ENCODE results near the gene SLC35B3. TPM values are rescaled to one million over a fixed set of nuclear protein-coding genes. Genes with fewer than 3 reads are reported as not detected.
"Not testable (repeated sequence)": the region's sequence is repeated elsewhere in the genome, so short reads cannot be mapped to it uniquely, and the experiment has no call there.

Gene SLC35B3
- total and polyA plus RNA-seq, 4 donors: 12.3 to 24.1 (median 16.4) TPM

DNA sequence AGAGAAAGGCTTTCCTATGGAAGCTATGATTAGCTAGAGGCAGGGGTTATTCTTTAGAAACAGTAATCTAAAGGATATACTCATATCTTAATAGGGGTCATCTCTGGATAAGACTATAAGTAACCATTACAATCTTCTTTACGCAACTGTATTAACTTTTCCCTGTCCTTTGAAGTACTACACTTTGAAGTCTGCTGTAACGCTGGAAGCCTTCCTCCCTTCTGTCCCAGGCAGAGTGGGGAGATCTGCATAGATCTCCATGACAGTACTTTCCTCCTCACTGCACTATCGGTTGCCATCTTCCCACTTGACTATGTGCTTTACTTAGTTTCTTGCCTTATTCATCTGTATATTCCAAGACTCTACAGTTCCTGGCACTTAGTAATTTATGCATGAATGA is 20.1 kb downstream of the SLC35B3 start:
- no peak for ATAC-seq (ENCODE audit: insufficient read depth, low FRiP score)
- 92 to 94% methylated on average over 3 of the region's 3 CpGs for WGBS, 2 donors

DNA sequence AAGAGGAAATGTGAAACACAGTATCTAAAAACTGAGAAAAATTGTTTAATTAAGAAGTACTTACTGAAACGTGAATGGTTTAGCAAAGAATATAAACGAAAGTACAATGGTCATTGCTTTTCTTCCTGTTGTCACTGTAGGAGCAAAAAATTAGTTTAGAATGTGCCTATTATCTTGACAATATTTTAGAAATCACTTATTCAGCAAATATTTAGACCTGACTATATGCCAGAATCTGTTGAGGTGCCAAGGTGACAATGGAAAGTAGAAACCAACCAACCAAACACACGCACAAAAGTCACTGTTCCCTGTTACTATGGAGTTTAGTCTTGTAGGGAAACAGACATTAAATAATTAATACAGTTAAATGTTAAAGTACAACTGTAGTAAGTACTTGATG is 20.5 kb downstream of the SLC35B3 start:
- Histone ChIP-seq H3K27ac (ENCODE audit: low read depth in 1 of 2, low read length in 1 of 2) (no peak overlapping the region), H3K9me3 (ENCODE audit: control insufficient read depth in 4 of 4, insufficient read depth in 3 of 4, low read length in 3 of 4) (no peaks in the 10 kb centered on the region), H3K36me3 (ENCODE audit: control insufficient read depth in 4 of 4, insufficient read depth in 4 of 4, low read length in 4 of 4) (peaks cover 17 to 26% (median 19%) of the 10 kb centered on the region in 4 donors), H3K27me3 (ENCODE audit: control insufficient read depth in 3 of 3, insufficient read depth in 3 of 3, low read length in 2 of 3) (no peaks in the 10 kb centered on the region), H3K4me3 (no peak overlapping the region), H3K9ac (ENCODE audit: insufficient read depth in 1 of 2, low read length in 2 of 2) (no peak overlapping the region), H3K4me1 (ENCODE audit: control insufficient read depth in 5 of 5, insufficient read depth in 5 of 5, low read length in 5 of 5) (no peaks in the 10 kb centered on the region)
- DNase-seq: no peak
- ATAC-seq (ENCODE audit: insufficient read depth, low FRiP score): no peak
- 84 to 91% methylated on average over 3 of the region's 3 CpGs for WGBS, 2 donors
- TF ChIP-seq, protein P1, sequence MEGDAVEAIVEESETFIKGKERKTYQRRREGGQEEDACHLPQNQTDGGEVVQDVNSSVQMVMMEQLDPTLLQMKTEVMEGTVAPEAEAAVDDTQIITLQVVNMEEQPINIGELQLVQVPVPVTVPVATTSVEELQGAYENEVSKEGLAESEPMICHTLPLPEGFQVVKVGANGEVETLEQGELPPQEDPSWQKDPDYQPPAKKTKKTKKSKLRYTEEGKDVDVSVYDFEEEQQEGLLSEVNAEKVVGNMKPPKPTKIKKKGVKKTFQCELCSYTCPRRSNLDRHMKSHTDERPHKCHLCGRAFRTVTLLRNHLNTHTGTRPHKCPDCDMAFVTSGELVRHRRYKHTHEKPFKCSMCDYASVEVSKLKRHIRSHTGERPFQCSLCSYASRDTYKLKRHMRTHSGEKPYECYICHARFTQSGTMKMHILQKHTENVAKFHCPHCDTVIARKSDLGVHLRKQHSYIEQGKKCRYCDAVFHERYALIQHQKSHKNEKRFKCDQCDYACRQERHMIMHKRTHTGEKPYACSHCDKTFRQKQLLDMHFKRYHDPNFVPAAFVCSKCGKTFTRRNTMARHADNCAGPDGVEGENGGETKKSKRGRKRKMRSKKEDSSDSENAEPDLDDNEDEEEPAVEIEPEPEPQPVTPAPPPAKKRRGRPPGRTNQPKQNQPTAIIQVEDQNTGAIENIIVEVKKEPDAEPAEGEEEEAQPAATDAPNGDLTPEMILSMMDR (IDR thresholded peaks at IDR 0.05; ENCODE audit: control extremely low read depth, extremely low read depth): no peak

More for the DNA sequence above, 20.1 kb downstream of the SLC35B3 start:
- H3K4me1 ChIP-seq (ENCODE audit: control insufficient read depth in 5 of 5, insufficient read depth in 5 of 5, low read length in 5 of 5): no peaks in the 10 kb centered on the region
- H3K9ac ChIP-seq (ENCODE audit: insufficient read depth in 1 of 2, low read length in 2 of 2): no peak overlapping the region
- H3K9me3 ChIP-seq (ENCODE audit: control insufficient read depth in 4 of 4, insufficient read depth in 3 of 4, low read length in 3 of 4): no peaks in the 10 kb centered on the region
- DNase-seq: no peak
- no peak overlapping the region for H3K27ac ChIP-seq (ENCODE audit: low read depth in 1 of 2, low read length in 1 of 2)
- peaks cover 15 to 26% (median 18%) of the 10 kb centered on the region in 4 donors for H3K36me3 ChIP-seq (ENCODE audit: control insufficient read depth in 4 of 4, insufficient read depth in 4 of 4, low read length in 4 of 4)
- no peaks in the 10 kb centered on the region for H3K27me3 ChIP-seq (ENCODE audit: control insufficient read depth in 3 of 3, insufficient read depth in 3 of 3, low read length in 2 of 3)
- TF ChIP-seq, protein P1 (IDR thresholded peaks at IDR 0.05; ENCODE audit: control extremely low read depth, extremely low read depth): no peak
- no peak overlapping the region for H3K4me3 ChIP-seq

DNA sequence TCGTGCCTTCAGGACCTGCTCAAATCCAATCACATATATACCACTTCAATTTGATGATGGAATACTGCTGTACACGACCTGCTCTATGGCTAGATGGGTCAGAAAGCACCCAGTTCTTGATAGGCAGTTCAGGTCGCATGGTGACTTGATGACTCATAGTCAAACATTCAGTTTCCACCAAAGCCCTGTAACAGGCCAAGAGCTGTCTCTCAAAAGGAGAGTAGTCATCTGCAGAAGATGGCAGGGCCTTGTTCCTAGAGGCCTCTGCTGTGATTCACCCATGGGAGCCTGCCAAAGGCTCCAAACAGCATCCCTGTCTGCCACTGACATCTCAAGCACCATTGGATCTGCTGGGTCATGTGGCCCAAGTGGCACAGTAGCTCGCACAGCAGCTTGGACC is 29.4 kb downstream of the SLC35B3 start:
- WGBS, 2 donors: 90 to 92% methylated on average over 4 of the region's 4 CpGs
- H3K36me3 ChIP-seq (ENCODE audit: control insufficient read depth in 4 of 4, insufficient read depth in 4 of 4, low read length in 4 of 4); H3K9me3 ChIP-seq (ENCODE audit: control insufficient read depth in 4 of 4, insufficient read depth in 3 of 4, low read length in 3 of 4); H3K9ac ChIP-seq (ENCODE audit: insufficient read depth in 1 of 2, low read length in 2 of 2); H3K27ac ChIP-seq (ENCODE audit: low read depth in 1 of 2, low read length in 1 of 2); DNase-seq; ATAC-seq (ENCODE audit: insufficient read depth, low FRiP score); H3K27me3 ChIP-seq (ENCODE audit: control insufficient read depth in 3 of 3, insufficient read depth in 3 of 3, low read length in 2 of 3); H3K4me3 ChIP-seq; H3K4me1 ChIP-seq (ENCODE audit: control insufficient read depth in 5 of 5, insufficient read depth in 5 of 5, low read length in 5 of 5): not testable (repeated sequence)

DNA sequence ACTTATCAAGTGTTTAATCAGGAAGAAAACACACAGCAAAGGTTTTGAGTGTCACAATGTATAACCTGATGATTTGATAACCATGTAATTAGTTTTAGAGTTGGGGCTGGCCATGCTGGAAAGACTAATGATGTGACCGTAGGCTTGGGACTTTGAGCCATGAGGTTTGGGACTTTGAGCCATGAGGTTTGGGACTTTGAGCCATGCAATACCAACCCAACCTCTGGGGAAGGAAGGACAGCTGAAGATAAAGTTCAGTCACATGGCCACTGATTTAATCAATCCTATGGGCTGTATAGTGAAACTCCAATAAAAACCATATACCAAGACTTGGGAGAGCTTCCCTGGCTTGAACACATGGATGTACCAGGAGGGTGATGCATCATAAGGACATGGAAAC is 32.8 kb downstream of the SLC35B3 start:
- DNase-seq (no peak), ATAC-seq (ENCODE audit: insufficient read depth, low FRiP score) (no peak)
- Histone ChIP-seq H3K27me3 (ENCODE audit: control insufficient read depth in 3 of 3, insufficient read depth in 3 of 3, low read length in 2 of 3) (no peaks in the 10 kb centered on the region), H3K36me3 (ENCODE audit: control insufficient read depth in 4 of 4, insufficient read depth in 4 of 4, low read length in 4 of 4) (peaks cover 0 to 2% (median 0%) of the 10 kb centered on the region in 4 donors), H3K9ac (ENCODE audit: insufficient read depth in 1 of 2, low read length in 2 of 2) (no peak overlapping the region), H3K4me3 (no peak overlapping the region), H3K27ac (ENCODE audit: low read depth in 1 of 2, low read length in 1 of 2) (no peak overlapping the region), H3K9me3 (ENCODE audit: control insufficient read depth in 4 of 4, insufficient read depth in 3 of 4, low read length in 3 of 4) (peaks cover 0 to 2% (median under 1%) of the 10 kb centered on the region in 4 donors), H3K4me1 (ENCODE audit: control insufficient read depth in 5 of 5, insufficient read depth in 5 of 5, low read length in 5 of 5) (no peaks in the 10 kb centered on the region)
- 96 to 99% methylated on average over 1 of the region's 1 CpG for WGBS, 2 donors
- TF ChIP-seq, protein P1 (IDR thresholded peaks at IDR 0.05; ENCODE audit: control extremely low read depth, extremely low read depth): no peak
